HepG2 (cell line): ENCODE measurements around the gene SP3.
A peak's percentile ranks its signal among the peaks of the same experiment; 100 is the strongest.

Experiments used
- CREM ChIP-seq, 2 experiments: sonication (generic) in 1 of 2; formaldehyde crosslinking in 1 of 2; IDR thresholded peaks; 2 replicates each; pipeline versions ENCODE4 v1.4.0 to v1.6.1; 2016 to 2020; ENCODE audit warnings: antibody characterized with exemption in 1 of 2, mild to moderate bottlenecking in 1 of 2, missing genetic modification reagents in 1 of 2
- ELK4 ChIP-seq: sonication (generic); formaldehyde crosslinking; IDR thresholded peaks from 2 replicates; pipeline ENCODE4 v1.9.0; 2021; ENCODE audit warnings: missing genetic modification reagents, borderline replicate concordance
- GTF2F1 ChIP-seq: fragments of 150-350 bp; IDR thresholded peaks from 2 replicates; pipeline ENCODE4 v1.6.1; 2014; ENCODE audit warnings: low read length
- JUN ChIP-seq: sonication (generic); formaldehyde crosslinking; IDR thresholded peaks from 2 replicates; pipeline ENCODE4 v1.4.0; 2020; ENCODE audit warnings: mild to moderate bottlenecking, missing genetic modification reagents
- PCBP1 ChIP-seq: fragments of 200-400 bp; formaldehyde crosslinking; IDR thresholded peaks from 2 replicates; pipeline ENCODE4 v1.6.1; 2017; ENCODE audit warnings: mild to moderate bottlenecking, low read depth, low read length, borderline replicate concordance
- SIN3A ChIP-seq: IDR thresholded peaks from 2 replicates; pipeline ENCODE4 v1.6.1; 2011; ENCODE audit warnings: low read depth, mild to moderate bottlenecking, control low read depth, low read length, borderline replicate concordance
- TOPORS ChIP-seq: sonication (generic); formaldehyde crosslinking; IDR thresholded peaks from 2 replicates; pipeline ENCODE4 v1.8.0; 2023; ENCODE audit warnings: mild to moderate bottlenecking, missing genetic modification reagents
- ZNF580 ChIP-seq: IDR thresholded peaks from 2 replicates; pipeline ENCODE4 v1.6.1; 2016; ENCODE audit warnings: low read depth, borderline replicate concordance
- TF ChIP-seq, protein P1 (sequence below): IDR thresholded peaks from 2 replicates; pipeline ENCODE4 v1.6.1; 2016; ENCODE audit warnings: missing compliant biosample characterization, missing genetic modification reagents, borderline replicate concordance

DNA sequence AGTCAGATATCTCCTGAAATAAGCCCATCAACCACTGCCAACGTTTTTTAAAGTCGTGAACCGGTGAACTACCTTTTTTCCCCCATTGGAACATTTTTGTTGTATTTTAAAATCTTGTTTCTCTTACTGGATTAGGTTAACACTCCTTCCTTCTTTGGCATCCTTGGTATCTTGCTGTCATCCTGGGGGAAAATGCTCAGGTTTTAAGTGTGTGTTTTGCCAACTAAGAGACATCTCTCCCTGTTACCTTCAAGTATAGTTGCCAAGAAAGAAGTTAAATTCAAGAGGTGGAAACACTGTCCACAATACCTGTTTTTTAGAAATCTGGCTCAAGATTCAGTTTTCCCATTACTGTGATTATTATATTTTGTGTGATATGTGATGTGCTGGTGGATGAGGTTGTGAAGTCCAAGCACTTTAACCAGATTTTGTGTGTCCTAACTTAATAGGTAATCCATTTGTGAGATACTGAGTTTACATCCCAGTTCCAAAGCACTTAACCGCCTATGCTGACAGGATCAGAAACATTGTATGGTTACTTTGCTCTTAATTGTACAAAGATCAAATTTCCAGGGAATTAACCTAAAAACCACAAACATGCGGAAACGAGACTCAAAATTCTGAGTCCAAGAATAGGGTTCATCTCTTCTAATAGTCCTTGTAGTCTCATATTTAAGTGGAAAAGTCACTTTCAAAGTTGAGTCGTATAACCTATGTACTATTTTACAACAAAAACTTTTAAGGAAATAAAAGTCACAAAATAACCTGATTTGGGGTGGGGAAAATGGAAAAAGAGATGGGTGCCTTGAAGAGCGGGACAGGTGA is 1.3 kb upstream of the SP3 start:
- TF ChIP-seq SIN3A (no peak), CREM (IDR thresholded peaks at IDR 0.05) (peak; percentile 78), CREM (CRISPR knock-in tag; IDR thresholded peaks at IDR 0.05) (no peak), PCBP1 (no peak), GTF2F1 (no peak), TOPORS (CRISPR knock-in tag) (no peak), ZNF580 (CRISPR knock-in tag) (no peak), ELK4 (CRISPR knock-in tag) (no peak), JUN (CRISPR knock-in tag) (0 out of 2 replicates have a peak, but pooled peaks have one; percentile 38)
- TF ChIP-seq, protein P1, sequence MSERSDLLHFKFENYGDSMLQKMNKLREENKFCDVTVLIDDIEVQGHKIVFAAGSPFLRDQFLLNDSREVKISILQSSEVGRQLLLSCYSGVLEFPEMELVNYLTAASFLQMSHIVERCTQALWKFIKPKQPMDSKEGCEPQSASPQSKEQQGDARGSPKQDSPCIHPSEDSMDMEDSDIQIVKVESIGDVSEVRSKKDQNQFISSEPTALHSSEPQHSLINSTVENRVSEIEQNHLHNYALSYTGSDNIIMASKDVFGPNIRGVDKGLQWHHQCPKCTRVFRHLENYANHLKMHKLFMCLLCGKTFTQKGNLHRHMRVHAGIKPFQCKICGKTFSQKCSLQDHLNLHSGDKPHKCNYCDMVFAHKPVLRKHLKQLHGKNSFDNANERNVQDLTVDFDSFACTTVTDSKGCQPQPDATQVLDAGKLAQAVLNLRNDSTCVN (CRISPR knock-in tag): no peak
